Type B pancreatic cell (in vitro differentiated cells): ENCODE measurements around the gene CD82. TPM values are rescaled to one million over a fixed set of nuclear protein-coding genes. Genes with fewer than 3 reads are reported as not detected.

ENCODE experiments used
- DNase-seq: peaks from one replicate; pipeline ENCODE4 v3.0.0; 2021; ENCODE audit warnings: mixed read lengths; ENCODE audit not compliant: unreplicated experiment; ENCODE audit errors: extremely low spot score
- H3K27ac Mint-ChIP-seq: 2 replicates; pipeline ENCODE4 v1.8.0; 2021; ENCODE audit warnings: mild to moderate bottlenecking, mixed read lengths
- H3K27me3 Mint-ChIP-seq: 2 replicates; pipeline ENCODE4 v1.8.0; 2021; ENCODE audit warnings: mixed read lengths
- H3K36me3 Mint-ChIP-seq: 2 replicates; pipeline ENCODE4 v1.8.0; 2021; ENCODE audit warnings: mixed read lengths
- H3K4me1 Mint-ChIP-seq: one replicate; pipeline ENCODE4 v1.8.0; 2021; ENCODE audit warnings: mixed read lengths; ENCODE audit not compliant: unreplicated experiment
- H3K4me3 Mint-ChIP-seq: 2 replicates; pipeline ENCODE4 v1.8.0; 2021; ENCODE audit warnings: mild to moderate bottlenecking, mixed read lengths
- H3K9me3 Mint-ChIP-seq: 2 replicates; pipeline ENCODE4 v1.8.0; 2021; ENCODE audit warnings: mixed read lengths
- CTCF ChIP-seq: fragments of 200-600 bp; sonication (generic); conservative IDR thresholded peaks from 2 replicates; pipeline ENCODE4 v1.5.0; 2021; ENCODE audit warnings: antibody characterized with exemption, mild to moderate bottlenecking
- total RNA-seq: library from RNA; stranded (reverse); gene quantifications from 2 replicates; pipeline ENCODE4 v1.2.1, GENCODE V29; 2021; ENCODE audit warnings: low replicate concordance

CD82 gene
- total RNA-seq, 1 donor from 2014 or later, result 82.1 TPM

DNA sequence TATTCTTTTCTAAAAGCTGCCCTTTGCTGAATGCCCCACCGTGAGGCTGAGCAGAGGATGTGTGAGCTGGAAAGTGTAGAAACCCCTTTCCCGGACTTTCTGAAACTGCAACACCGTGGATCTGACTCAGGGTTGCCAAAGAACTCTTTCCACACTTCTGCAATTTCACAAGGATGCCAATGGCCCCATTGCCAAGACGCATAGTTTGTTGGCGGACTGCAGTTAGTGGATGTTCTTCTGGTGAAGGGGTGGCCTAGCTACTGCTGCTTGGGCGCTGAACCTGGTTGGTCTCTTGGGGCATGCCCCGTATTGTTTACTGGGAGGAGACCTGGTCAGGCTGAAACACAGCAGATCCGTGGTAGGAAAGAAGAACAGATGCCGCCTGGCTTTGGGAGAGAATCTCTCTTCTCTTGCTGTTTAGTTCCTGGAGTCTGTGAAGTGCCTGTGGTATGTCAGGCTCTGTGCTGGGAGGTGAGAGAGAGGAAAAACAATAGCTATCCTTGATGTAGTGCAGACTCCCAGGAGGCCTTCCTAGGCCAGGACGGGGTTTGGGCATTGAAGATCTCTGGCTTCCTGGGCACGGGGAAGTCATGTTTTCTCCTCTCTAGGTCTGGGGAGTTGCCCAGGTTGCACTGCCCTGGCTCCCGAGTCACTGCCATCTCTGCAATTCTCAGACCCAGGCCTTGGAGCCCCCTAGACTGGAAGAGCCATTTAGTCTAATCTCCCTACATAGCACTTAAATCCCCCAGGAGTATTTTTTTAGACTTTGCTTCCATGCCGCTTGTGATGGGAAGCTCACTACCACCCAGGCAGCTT is 26.9 kb downstream of the CD82 start:
- DNase-seq, result no peak
- no peak for TF ChIP-seq CTCF
- Mint-ChIP-seq H3K36me3 (no peaks in the 10 kb centered on the region), H3K4me3 (no peak overlapping the region), H3K27ac (no peak overlapping the region), H3K27me3 (no peaks in the 10 kb centered on the region), H3K9me3 (no peaks in the 10 kb centered on the region), H3K4me1 (peaks cover 39% of the 10 kb centered on the region)

- H3K4me1 Mint-ChIP-seq, result peaks cover 39% of the 10 kb centered on the region
- no peak overlapping the region for H3K27ac Mint-ChIP-seq
- no peak for DNase-seq
These were observed 27.8 kb downstream of the CD82 start for GRCh38 chr11:44593251-44593650.

DNA sequence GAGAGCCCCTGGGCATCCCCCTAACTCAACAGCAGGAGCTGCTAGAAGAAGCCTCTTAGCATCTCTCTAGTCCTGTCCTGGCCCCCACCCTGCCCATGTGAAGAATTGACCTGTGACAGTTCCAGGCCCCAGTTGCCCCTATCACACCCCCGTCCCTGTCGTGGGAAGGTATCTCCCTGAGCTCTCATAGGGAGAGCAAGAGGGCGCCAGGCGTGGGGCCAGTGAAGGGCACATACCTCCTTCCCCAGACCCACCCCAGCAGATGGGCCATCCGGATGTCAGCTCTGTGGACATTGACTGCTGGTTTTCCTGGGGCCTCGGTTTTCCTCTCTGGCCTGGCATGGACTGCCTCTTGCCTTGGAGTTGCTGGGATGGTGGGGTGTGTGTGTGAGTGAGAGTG is 29.5 kb downstream of the CD82 start:
- no peak for TF ChIP-seq CTCF
- H3K9me3 Mint-ChIP-seq, result no peaks in the 10 kb centered on the region
- H3K36me3 Mint-ChIP-seq, result no peaks in the 10 kb centered on the region
- H3K4me3 Mint-ChIP-seq, result no peak overlapping the region
- no peaks in the 10 kb centered on the region for H3K27me3 Mint-ChIP-seq
- no peak overlapping the region for H3K27ac Mint-ChIP-seq
- H3K4me1 Mint-ChIP-seq, result peaks cover 39% of the 10 kb centered on the region
- no peak for DNase-seq

More at GRCh38 chr11:44593251-44593650, 27.8 kb downstream of the CD82 start:
- no peaks in the 10 kb centered on the region for H3K9me3 Mint-ChIP-seq
- no peaks in the 10 kb centered on the region for H3K27me3 Mint-ChIP-seq
- H3K36me3 Mint-ChIP-seq, result no peaks in the 10 kb centered on the region
- no peak for TF ChIP-seq CTCF
- no peak overlapping the region for H3K4me3 Mint-ChIP-seq

GRCh38 chr11:44595964-44596381 is 30.5 kb downstream of the CD82 start:
- Mint-ChIP-seq H3K4me1 (peaks cover 43% of the 10 kb centered on the region), H3K27ac (no peak overlapping the region), H3K27me3 (no peaks in the 10 kb centered on the region), H3K36me3 (no peaks in the 10 kb centered on the region), H3K9me3 (no peaks in the 10 kb centered on the region), H3K4me3 (no peak overlapping the region)
- no peak for TF ChIP-seq CTCF
- DNase-seq, result no peak

GRCh38 chr11:44596525-44597276 is 31.2 kb downstream of the CD82 start:
- Mint-ChIP-seq H3K4me3 (no peak overlapping the region), H3K4me1 (peaks cover 36% of the 10 kb centered on the region), H3K9me3 (no peaks in the 10 kb centered on the region), H3K36me3 (no peaks in the 10 kb centered on the region), H3K27me3 (no peaks in the 10 kb centered on the region), H3K27ac (no peak overlapping the region)
- DNase-seq, result no peak
- no peak for TF ChIP-seq CTCF
